BE2C (cell line): ENCODE data around the gene MAML2.

Source experiments
- DNase-seq: peaks from one replicate; pipeline ENCODE4 v3.0.0-alpha.2; 2020
- H3K27me3 ChIP-seq: fragments of 250-450 bp; sonication (Bioruptor Pico); 2 replicates; pipeline ENCODE4 v1.5.1; 2020; ENCODE audit warnings: mild to moderate bottlenecking
- H3K36me3 ChIP-seq: fragments of 250-450 bp; sonication (Bioruptor Pico); 2 replicates; pipeline ENCODE4 v1.5.1; 2020; ENCODE audit warnings: mild to moderate bottlenecking
- H3K4me1 ChIP-seq: fragments of 250-450 bp; sonication (Bioruptor Pico); 2 replicates; pipeline ENCODE4 v1.5.1; 2020
- H3K4me3 ChIP-seq: 2 replicates; pipeline ENCODE4 v1.5.1; 2011; ENCODE audit warnings: low read depth, low read length
- H3K9me3 ChIP-seq: fragments of 250-450 bp; sonication (Bioruptor Pico); 2 replicates; pipeline ENCODE4 v1.5.1; 2020
- CTCF ChIP-seq: IDR thresholded peaks from 2 replicates; pipeline ENCODE4 v1.5.1; 2012; ENCODE audit warnings: mild to moderate bottlenecking, low read depth, low read length

Gene MAML2

GRCh38 chr11:96126917-96127595, 215.9 kb downstream of the MAML2 start:
- no peak overlapping the region for H3K4me3 ChIP-seq
- no peak for DNase-seq
- H3K9me3 ChIP-seq: no peaks in the 10 kb centered on the region
- H3K4me1 ChIP-seq: peaks cover 35% of the 10 kb centered on the region
- no peaks in the 10 kb centered on the region for H3K27me3 ChIP-seq
- TF ChIP-seq CTCF: no peak
- H3K36me3 ChIP-seq: no peaks in the 10 kb centered on the region

- no peaks in the 10 kb centered on the region for H3K36me3 ChIP-seq
Measured at GRCh38 chr11:96125400-96125799, 217.6 kb downstream of the MAML2 start.

GRCh38 chr11:96124155-96124554, 218.8 kb downstream of the MAML2 start:
- DNase-seq: no peak
- no peaks in the 10 kb centered on the region for H3K9me3 ChIP-seq
- no peaks in the 10 kb centered on the region for H3K27me3 ChIP-seq
- peaks cover 35% of the 10 kb centered on the region for H3K4me1 ChIP-seq
- no peak overlapping the region for H3K4me3 ChIP-seq
- TF ChIP-seq CTCF: no peak
- H3K36me3 ChIP-seq: no peaks in the 10 kb centered on the region

More at GRCh38 chr11:96125400-96125799, 217.6 kb downstream of the MAML2 start:
- Histone ChIP-seq H3K9me3 (no peaks in the 10 kb centered on the region), H3K27me3 (no peaks in the 10 kb centered on the region), H3K4me1 (peaks cover 35% of the 10 kb centered on the region), H3K4me3 (no peak overlapping the region)
- no peak for TF ChIP-seq CTCF
- DNase-seq: no peak

GRCh38 chr11:96123301-96123700, 219.7 kb downstream of the MAML2 start:
- no peak for TF ChIP-seq CTCF
- Histone ChIP-seq H3K4me3 (no peak overlapping the region), H3K36me3 (no peaks in the 10 kb centered on the region), H3K27me3 (no peaks in the 10 kb centered on the region), H3K4me1 (peaks cover 30% of the 10 kb centered on the region), H3K9me3 (no peaks in the 10 kb centered on the region)
- DNase-seq: no peak

- Histone ChIP-seq H3K4me3 (no peak overlapping the region), H3K4me1 (peaks cover 24% of the 10 kb centered on the region), H3K9me3 (no peaks in the 10 kb centered on the region), H3K27me3 (no peaks in the 10 kb centered on the region), H3K36me3 (no peaks in the 10 kb centered on the region)
- TF ChIP-seq CTCF: no peak; the same call in 1 of the 2 replicates
- no peak for DNase-seq
Measured at GRCh38 chr11:96122601-96123074, 220.4 kb downstream of the MAML2 start.

GRCh38 chr11:96119211-96119610, 223.8 kb downstream of the MAML2 start:
- no peak for DNase-seq
- H3K4me1 ChIP-seq: peaks cover 6% of the 10 kb centered on the region
- H3K4me3 ChIP-seq: no peak overlapping the region
- no peaks in the 10 kb centered on the region for H3K9me3 ChIP-seq
- no peaks in the 10 kb centered on the region for H3K36me3 ChIP-seq
- TF ChIP-seq CTCF: no peak
- H3K27me3 ChIP-seq: no peaks in the 10 kb centered on the region
